HepG2 (cell line): ENCODE measurements around the gene EFNA3. TPM values are rescaled to one million over a fixed set of nuclear protein-coding genes. Genes with fewer than 3 reads are reported as not detected.

Experiments used
- AGO1 ChIP-seq: fragments of 200-400 bp; formaldehyde crosslinking; IDR thresholded peaks from 2 replicates; pipeline ENCODE4 v1.6.1; 2017; ENCODE audit warnings: mild to moderate bottlenecking, low read depth, low read length, moderate library complexity; ENCODE audit not compliant: poor library complexity, severe bottlenecking
- MAFK ChIP-seq, 2 experiments: IDR thresholded peaks in 1 of 2; conservative IDR thresholded peaks in 1 of 2; 2 replicates each; pipeline ENCODE4 v1.6.1; 2011; ENCODE audit warnings: improper control_type of control experiment in 2 of 2, low read length in 2 of 2
- REXO4 ChIP-seq: sonication (generic); formaldehyde crosslinking; IDR thresholded peaks from 2 replicates; pipeline ENCODE4 v1.8.0; 2022; ENCODE audit warnings: missing genetic modification reagents, mild to moderate bottlenecking, borderline replicate concordance
- SALL1 ChIP-seq: sonication (generic); formaldehyde crosslinking; IDR thresholded peaks from 2 replicates; pipeline ENCODE4 v1.8.0; 2022; ENCODE audit warnings: mild to moderate bottlenecking, missing genetic modification reagents
- SP140L ChIP-seq: sonication (generic); formaldehyde crosslinking; IDR thresholded peaks from 2 replicates; pipeline ENCODE4 v1.4.0; 2020; ENCODE audit warnings: missing genetic modification reagents, borderline replicate concordance
- ZBTB40 ChIP-seq, 2 experiments: fragments of 450-650 bp in 1 of 2; sonication (generic) in 1 of 2; formaldehyde crosslinking in 1 of 2; IDR thresholded peaks; 2 replicates each; pipeline versions ENCODE4 v1.6.1 to v1.8.0; 2016 to 2022; ENCODE audit warnings: antibody characterized with exemption in 1 of 2, mild to moderate bottlenecking in 1 of 2, missing genetic modification reagents in 1 of 2
- ZNF317 ChIP-seq: sonication (generic); formaldehyde crosslinking; IDR thresholded peaks from 2 replicates; pipeline ENCODE4 v1.5.0; 2020; ENCODE audit warnings: mild to moderate bottlenecking, missing genetic modification reagents
- ZNF44 ChIP-seq: sonication (generic); formaldehyde crosslinking; IDR thresholded peaks from 2 replicates; pipeline ENCODE4 v1.5.1; 2020; ENCODE audit warnings: mild to moderate bottlenecking, missing genetic modification reagents
- polyA plus RNA-seq, 8 experiments: library from polyadenylated mRNA; depleted of rRNA in 3 of 8; stranded (reverse) in 7 of 8; unstranded in 1 of 8; fragments of >200 nt; fragmentation: Illumina TruSeq in 4 of 8; extraction: Trizol in 4 of 8; gene quantifications; 2 replicates each; pipeline versions ENCODE4 v1.2.1 to v1.2.3, GENCODE V29; 2011 to 2016; ENCODE audit warnings: low read depth in 4 of 8, missing spikeins in 1 of 8, mixed read lengths in 1 of 8; ENCODE audit not compliant: insufficient read depth in 1 of 8
- total RNA-seq, 5 experiments: library from RNA; depleted of rRNA; stranded (reverse); fragments of >200 nt; fragmentation: Illumina TruSeq; extraction: Trizol; gene quantifications; 2 replicates each; pipeline ENCODE4 v1.2.3, GENCODE V29; 2016; ENCODE audit warnings: low read depth in 1 of 5
- TF ChIP-seq, protein P1 (sequence below): IDR thresholded peaks from 2 replicates; pipeline ENCODE4 v1.6.1; 2016
- TF ChIP-seq, protein P2 (sequence below): sonication (generic); formaldehyde crosslinking; IDR thresholded peaks from 2 replicates; pipeline ENCODE4 v1.4.0; 2020; ENCODE audit warnings: mild to moderate bottlenecking, missing genetic modification reagents
- TF ChIP-seq, protein P3 (sequence below): sonication (generic); formaldehyde crosslinking; IDR thresholded peaks from 2 replicates; pipeline ENCODE4 v1.4.0; 2020; ENCODE audit warnings: mild to moderate bottlenecking, missing genetic modification reagents

The EFNA3 gene
- total and polyA plus RNA-seq, 2 of the 13 experiments (the other 11 are each of a cell fraction or from before 2014, with no cell fraction given): 1.0 to 5.7 TPM

- TF ChIP-seq ZBTB40 (IDR thresholded peaks at IDR 0.05) (no peak), ZBTB40 (CRISPR knock-in tag; IDR thresholded peaks at IDR 0.05) (0 out of 2 replicates have a peak, but pooled peaks have one; percentile 16), REXO4 (CRISPR knock-in tag) (no peak), AGO1 (no peak), ZNF317 (CRISPR knock-in tag) (no peak), SALL1 (CRISPR knock-in tag) (peak; percentile 24; the same call in 1 of the 2 replicates), SP140L (CRISPR knock-in tag) (no peak), MAFK (conservative IDR thresholded peaks at IDR 0.05 in 1 of 2, IDR thresholded peaks at IDR 0.05 in 1 of 2; ENCODE audit: low read length in 2 of 2) (no peak), ZNF44 (no peak)
- TF ChIP-seq, protein P1, sequence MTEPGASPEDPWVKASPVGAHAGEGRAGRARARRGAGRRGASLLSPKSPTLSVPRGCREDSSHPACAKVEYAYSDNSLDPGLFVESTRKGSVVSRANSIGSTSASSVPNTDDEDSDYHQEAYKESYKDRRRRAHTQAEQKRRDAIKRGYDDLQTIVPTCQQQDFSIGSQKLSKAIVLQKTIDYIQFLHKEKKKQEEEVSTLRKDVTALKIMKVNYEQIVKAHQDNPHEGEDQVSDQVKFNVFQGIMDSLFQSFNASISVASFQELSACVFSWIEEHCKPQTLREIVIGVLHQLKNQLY (CRISPR knock-in tag): no peak
- TF ChIP-seq, protein P2, sequence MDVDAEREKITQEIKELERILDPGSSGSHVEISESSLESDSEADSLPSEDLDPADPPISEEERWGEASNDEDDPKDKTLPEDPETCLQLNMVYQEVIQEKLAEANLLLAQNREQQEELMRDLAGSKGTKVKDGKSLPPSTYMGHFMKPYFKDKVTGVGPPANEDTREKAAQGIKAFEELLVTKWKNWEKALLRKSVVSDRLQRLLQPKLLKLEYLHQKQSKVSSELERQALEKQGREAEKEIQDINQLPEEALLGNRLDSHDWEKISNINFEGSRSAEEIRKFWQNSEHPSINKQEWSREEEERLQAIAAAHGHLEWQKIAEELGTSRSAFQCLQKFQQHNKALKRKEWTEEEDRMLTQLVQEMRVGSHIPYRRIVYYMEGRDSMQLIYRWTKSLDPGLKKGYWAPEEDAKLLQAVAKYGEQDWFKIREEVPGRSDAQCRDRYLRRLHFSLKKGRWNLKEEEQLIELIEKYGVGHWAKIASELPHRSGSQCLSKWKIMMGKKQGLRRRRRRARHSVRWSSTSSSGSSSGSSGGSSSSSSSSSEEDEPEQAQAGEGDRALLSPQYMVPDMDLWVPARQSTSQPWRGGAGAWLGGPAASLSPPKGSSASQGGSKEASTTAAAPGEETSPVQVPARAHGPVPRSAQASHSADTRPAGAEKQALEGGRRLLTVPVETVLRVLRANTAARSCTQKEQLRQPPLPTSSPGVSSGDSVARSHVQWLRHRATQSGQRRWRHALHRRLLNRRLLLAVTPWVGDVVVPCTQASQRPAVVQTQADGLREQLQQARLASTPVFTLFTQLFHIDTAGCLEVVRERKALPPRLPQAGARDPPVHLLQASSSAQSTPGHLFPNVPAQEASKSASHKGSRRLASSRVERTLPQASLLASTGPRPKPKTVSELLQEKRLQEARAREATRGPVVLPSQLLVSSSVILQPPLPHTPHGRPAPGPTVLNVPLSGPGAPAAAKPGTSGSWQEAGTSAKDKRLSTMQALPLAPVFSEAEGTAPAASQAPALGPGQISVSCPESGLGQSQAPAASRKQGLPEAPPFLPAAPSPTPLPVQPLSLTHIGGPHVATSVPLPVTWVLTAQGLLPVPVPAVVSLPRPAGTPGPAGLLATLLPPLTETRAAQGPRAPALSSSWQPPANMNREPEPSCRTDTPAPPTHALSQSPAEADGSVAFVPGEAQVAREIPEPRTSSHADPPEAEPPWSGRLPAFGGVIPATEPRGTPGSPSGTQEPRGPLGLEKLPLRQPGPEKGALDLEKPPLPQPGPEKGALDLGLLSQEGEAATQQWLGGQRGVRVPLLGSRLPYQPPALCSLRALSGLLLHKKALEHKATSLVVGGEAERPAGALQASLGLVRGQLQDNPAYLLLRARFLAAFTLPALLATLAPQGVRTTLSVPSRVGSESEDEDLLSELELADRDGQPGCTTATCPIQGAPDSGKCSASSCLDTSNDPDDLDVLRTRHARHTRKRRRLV (CRISPR knock-in tag): no peak
- TF ChIP-seq, protein P3, sequence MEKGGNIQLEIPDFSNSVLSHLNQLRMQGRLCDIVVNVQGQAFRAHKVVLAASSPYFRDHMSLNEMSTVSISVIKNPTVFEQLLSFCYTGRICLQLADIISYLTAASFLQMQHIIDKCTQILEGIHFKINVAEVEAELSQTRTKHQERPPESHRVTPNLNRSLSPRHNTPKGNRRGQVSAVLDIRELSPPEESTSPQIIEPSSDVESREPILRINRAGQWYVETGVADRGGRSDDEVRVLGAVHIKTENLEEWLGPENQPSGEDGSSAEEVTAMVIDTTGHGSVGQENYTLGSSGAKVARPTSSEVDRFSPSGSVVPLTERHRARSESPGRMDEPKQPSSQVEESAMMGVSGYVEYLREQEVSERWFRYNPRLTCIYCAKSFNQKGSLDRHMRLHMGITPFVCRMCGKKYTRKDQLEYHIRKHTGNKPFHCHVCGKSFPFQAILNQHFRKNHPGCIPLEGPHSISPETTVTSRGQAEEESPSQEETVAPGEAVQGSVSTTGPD (CRISPR knock-in tag): no peak
These were observed 35.3 kb upstream of the EFNA3 start (continued) for GRCh38 chr1:155043301-155043702.
